GM06990 (cell line): ENCODE data around the gene LBX2.

Source experiments
- DNase-seq: peaks from one replicate; pipeline ENCODE4 v3.0.0-alpha.2; 2011; ENCODE audit not compliant: insufficient read length; ENCODE audit errors: extremely low read depth
- H3K27me3 ChIP-seq: replicated peaks from 2 replicates; pipeline ENCODE4 v1.6.0; 2011; ENCODE audit warnings: low read length; ENCODE audit not compliant: control insufficient read depth, insufficient read depth
- H3K36me3 ChIP-seq: 2 replicates; pipeline ENCODE4 v1.5.1; 2011; ENCODE audit warnings: low read length; ENCODE audit not compliant: control insufficient read depth, insufficient read depth
- H3K4me3 ChIP-seq: replicated peaks from 2 replicates; pipeline ENCODE4 v1.5.1; 2011; ENCODE audit warnings: low read depth, mild to moderate bottlenecking, control low read depth, low read length
- TF ChIP-seq, protein P1 (sequence below): IDR thresholded peaks from 2 replicates; pipeline ENCODE4 v1.5.1; 2011; ENCODE audit warnings: low read length, control low read depth, mild to moderate bottlenecking, inconsistent platforms; ENCODE audit not compliant: insufficient read depth, poor library complexity, severe bottlenecking

The LBX2 gene

DNA sequence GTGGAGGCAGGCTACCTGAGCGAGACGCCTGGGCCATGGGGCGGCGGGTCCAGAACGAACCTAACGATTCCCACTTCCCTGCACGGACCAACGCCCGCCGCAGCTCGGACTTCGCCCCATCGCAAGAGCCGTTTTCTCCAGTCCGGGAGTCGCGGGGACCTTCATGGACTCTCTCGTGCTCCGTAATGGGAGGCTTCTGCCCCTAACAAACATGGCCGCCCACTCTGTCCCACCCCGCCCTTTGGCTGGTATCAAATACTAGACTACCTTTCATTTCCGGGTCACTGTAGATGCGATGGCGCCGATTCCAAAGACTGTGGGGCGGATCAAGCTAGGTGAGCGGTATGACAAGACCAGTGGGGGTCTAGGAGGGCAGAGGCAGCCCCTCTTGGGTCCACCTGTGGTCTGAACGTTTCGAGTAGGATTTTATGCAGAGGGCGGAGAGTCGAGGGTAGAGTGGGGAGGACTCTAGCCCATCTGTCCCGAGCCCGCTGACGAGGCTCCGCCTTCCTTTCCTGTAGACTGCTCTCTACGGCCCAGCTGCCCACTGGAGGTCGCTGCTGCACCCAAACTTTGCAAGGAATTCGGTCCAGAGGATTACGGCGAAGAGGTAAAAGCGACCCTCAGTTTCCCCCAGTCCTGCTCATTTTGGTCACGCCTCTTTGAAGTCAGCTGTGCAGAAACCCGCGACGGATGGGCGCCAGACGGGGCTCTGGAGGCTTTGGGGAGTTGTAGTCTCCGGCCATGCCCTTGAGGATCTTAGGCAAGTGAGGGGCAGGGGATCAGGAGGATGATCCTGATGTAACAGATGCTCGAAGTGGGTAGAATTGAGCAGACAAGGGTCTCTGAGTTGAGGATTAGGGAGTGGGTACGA, 16.4 kb downstream of the LBX2 start, which contains the start of the genes CCDC142 and TTC31:
Gene CCDC142 (minus strand): TSS at position 198 of the 874 bp plus-strand sequence. CDS start 161 bp downstream, at position 37.
Gene TTC31 (plus strand): TSS at position 281 of the 874 bp plus-strand sequence. CDS start 15 bp downstream, at position 296.
- H3K36me3 ChIP-seq: peaks cover 2% of the 10 kb centered on the region
- peak; percentile 90 for DNase-seq
- H3K27me3 ChIP-seq: no peaks in the 10 kb centered on the region
- H3K4me3 ChIP-seq: peak within 1 kb of the TSS; percentile 94
- TF ChIP-seq, protein P1, sequence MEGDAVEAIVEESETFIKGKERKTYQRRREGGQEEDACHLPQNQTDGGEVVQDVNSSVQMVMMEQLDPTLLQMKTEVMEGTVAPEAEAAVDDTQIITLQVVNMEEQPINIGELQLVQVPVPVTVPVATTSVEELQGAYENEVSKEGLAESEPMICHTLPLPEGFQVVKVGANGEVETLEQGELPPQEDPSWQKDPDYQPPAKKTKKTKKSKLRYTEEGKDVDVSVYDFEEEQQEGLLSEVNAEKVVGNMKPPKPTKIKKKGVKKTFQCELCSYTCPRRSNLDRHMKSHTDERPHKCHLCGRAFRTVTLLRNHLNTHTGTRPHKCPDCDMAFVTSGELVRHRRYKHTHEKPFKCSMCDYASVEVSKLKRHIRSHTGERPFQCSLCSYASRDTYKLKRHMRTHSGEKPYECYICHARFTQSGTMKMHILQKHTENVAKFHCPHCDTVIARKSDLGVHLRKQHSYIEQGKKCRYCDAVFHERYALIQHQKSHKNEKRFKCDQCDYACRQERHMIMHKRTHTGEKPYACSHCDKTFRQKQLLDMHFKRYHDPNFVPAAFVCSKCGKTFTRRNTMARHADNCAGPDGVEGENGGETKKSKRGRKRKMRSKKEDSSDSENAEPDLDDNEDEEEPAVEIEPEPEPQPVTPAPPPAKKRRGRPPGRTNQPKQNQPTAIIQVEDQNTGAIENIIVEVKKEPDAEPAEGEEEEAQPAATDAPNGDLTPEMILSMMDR: peak; percentile 89

DNA sequence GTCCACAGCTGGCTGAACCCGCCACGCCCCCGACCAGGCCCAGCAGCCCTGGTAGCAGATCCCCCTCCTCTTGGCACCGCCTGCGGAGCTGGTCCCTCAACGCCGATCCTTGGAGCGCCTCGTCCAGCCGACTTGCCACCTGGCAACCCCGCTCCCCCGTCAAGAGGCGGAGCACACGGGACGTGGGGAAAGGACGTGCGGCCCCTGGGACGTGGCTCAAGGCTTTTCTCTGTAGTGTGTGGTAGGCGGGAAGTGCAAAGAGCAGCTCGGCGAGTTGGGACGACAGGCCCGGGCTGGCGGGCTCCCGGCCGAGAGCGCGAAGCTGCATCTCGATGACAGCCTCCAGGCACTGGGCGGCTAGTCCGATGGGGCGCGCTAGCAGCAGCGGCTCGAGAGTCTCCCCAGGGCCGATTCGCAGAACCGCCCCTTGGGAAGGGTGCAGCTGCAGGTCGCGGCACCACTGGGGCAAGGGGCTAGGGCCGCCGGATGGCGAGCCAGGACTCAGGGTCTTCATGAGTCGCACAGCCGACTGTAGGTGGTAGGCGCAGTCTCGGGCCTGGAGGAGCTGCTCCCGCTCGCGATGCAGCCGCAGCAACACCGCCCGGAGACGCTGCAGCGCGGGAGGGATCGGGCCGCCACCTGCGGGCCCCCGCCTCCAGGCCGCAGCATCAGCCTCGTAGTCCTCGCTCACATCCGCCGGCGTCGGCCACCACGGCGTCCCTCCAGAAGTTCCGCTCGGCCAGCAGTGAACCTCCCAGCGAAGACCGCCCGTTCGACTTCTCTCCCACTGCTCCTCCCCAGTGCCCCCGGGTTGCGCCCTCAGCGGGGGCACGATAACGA, 17.2 kb downstream of the LBX2 start:
- Histone ChIP-seq H3K27me3 (no peaks in the 10 kb centered on the region), H3K4me3 (peak overlapping the region; percentile 94), H3K36me3 (peaks cover 4% of the 10 kb centered on the region)
- TF ChIP-seq, protein P1: no peak
- peak; percentile 85 for DNase-seq

DNA sequence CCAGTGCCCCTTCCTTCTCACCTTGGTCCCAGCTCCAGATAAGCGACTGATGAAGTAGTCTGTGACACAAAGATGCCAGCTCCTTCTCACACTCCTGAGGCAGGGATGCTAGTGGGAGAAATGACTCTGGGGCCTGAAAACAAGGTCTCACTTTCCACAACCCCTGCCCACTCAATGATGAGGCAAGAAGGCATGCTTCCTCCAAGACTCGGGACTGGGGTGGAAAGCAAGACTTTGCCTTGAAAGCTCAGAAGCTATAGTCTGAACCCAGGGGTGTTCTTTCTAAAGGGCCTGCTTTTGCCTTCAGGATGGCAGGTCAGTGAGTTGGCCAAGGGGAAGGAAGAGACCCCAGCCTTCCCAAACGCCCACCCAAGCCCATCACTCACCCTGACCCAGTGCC, 18.0 kb downstream of the LBX2 start:
- peaks cover 4% of the 10 kb centered on the region for H3K36me3 ChIP-seq
- TF ChIP-seq, protein P1: no peak
- DNase-seq: no peak
- no peaks in the 10 kb centered on the region for H3K27me3 ChIP-seq
- peak overlapping the region; percentile 94 for H3K4me3 ChIP-seq

DNA sequence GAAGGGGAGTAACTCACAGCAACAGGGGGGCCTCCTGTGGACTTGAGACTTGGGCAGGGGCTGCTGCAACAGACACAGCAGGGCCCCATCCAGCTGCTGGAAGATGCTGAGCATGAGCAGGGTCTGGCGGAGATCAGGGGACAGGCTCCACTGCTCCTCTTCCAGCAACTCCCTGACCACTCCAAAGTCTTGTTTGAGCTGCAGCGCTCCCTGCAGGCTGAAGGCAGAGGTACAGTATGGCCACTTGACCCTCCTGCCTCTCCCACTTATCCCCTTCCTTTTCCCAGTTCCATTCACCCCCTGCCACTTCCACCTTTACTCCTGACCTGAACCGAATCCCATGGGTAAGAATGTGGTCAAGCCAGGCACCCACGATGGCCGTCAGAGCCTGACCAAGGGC, 24.5 kb downstream of the LBX2 start:
- Histone ChIP-seq H3K4me3 (no peak overlapping the region), H3K36me3 (peaks cover 8% of the 10 kb centered on the region), H3K27me3 (no peaks in the 10 kb centered on the region)
- TF ChIP-seq, protein P1: peak; percentile 29
- DNase-seq: no peak

DNA sequence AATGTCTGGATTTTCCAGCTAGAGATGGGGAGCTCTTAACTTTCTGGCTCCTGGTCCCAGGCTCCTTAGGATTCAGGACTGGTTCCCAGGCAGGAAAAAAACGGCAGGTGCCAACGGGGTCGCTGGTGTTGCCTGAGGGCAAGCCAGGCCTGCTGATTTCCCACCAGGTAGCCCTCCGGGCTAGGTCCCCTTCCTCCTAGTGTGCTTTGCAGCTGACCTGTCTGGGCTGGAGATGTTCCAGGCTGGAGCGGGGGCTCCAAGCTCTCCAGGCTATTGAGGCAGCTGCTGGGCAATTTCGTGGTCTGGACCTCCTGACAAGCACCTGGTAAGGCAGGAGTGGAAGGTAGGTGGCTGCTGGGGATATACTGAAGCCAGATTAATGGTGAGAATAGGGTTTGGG, 24.9 kb downstream of the LBX2 start:
- H3K27me3 ChIP-seq: no peaks in the 10 kb centered on the region
- TF ChIP-seq, protein P1: no peak
- no peak for DNase-seq
- no peak overlapping the region for H3K4me3 ChIP-seq
- peaks cover 8% of the 10 kb centered on the region for H3K36me3 ChIP-seq
